Tibial nerve (tissue), 4 donors: ENCODE measurements around the gene GSE1. TPM values are rescaled to one million over a fixed set of nuclear protein-coding genes. Genes with fewer than 3 reads are reported as not detected.

Source experiments
- DNase-seq, 2 donors: peaks; one replicate each; pipeline ENCODE4 v3.0.0-alpha.2; 2019; ENCODE audit warnings: low spot score in 2 of 2
- H3K27ac ChIP-seq, 4 donors: fragments of 200-600 bp; sonication (generic) in 3 of 4; one replicate each; pipeline ENCODE4 v1.5.1; 2017 to 2019; ENCODE audit warnings: mild to moderate bottlenecking in 1 of 4
- H3K27me3 ChIP-seq, 2 donors: fragments of 200-600 bp; sonication (generic) in 1 of 2; one replicate each; pipeline versions ENCODE4 v1.5.1 to v1.6.0; 2017 to 2019
- H3K36me3 ChIP-seq, 3 donors: fragments of 200-600 bp; sonication (generic); one replicate each; pipeline ENCODE4 v1.5.1; 2018 to 2019
- H3K4me1 ChIP-seq, 4 donors: fragments of 200-600 bp; sonication (generic) in 3 of 4; one replicate each; pipeline ENCODE4 v1.5.1; 2017 to 2019
- H3K4me3 ChIP-seq, 4 donors: fragments of 200-600 bp; sonication (generic) in 3 of 4; one replicate each; pipeline ENCODE4 v1.5.1; 2017 to 2019; ENCODE audit warnings: mild to moderate bottlenecking in 1 of 4, moderate library complexity in 1 of 4
- H3K9me3 ChIP-seq, 4 donors: fragments of 200-600 bp; sonication (generic) in 3 of 4; one replicate each; pipeline ENCODE4 v1.5.1; 2017 to 2019
- EP300 ChIP-seq, 2 donors: sonication (generic); formaldehyde crosslinking; IDR thresholded peaks; one replicate each; pipeline ENCODE4 v1.6.1; 2017; ENCODE audit warnings: antibody characterized with exemption in 2 of 2, mild to moderate bottlenecking in 1 of 2
- POLR2A ChIP-seq, 2 donors: fragments of 450-650 bp; IDR thresholded peaks; one replicate each; pipeline ENCODE4 v1.6.1; 2017; ENCODE audit warnings: antibody characterized with exemption in 2 of 2, mild to moderate bottlenecking in 2 of 2, moderate library complexity in 2 of 2
- WGBS, 2 donors: methylation state at CpG; one replicate each; pipeline ENCODE4 v1.1.5; 2018; 5-methylcytosine and 5-hydroxymethylcytosine counted together
- total RNA-seq, 4 donors: library from RNA; depleted of rRNA; stranded (reverse); fragments of >200 nt; gene quantifications; one replicate each; pipeline ENCODE4 v1.1.0, GENCODE V29; 2016
- TF ChIP-seq, protein P1 (sequence below), 5 experiments: fragments of 200-600 bp in 3 of 5; fragments of 450-650 bp in 2 of 5; sonication (generic) in 3 of 5; IDR thresholded peaks; one replicate each; pipeline ENCODE4 v1.5.1; 2016 to 2019; ENCODE audit warnings: antibody characterized with exemption in 5 of 5, mild to moderate bottlenecking in 3 of 5, moderate library complexity in 2 of 5

GSE1 gene
- total RNA-seq, 4 donors from 2014 or later = 65.1 to 147 (median 83.5) TPM

DNA sequence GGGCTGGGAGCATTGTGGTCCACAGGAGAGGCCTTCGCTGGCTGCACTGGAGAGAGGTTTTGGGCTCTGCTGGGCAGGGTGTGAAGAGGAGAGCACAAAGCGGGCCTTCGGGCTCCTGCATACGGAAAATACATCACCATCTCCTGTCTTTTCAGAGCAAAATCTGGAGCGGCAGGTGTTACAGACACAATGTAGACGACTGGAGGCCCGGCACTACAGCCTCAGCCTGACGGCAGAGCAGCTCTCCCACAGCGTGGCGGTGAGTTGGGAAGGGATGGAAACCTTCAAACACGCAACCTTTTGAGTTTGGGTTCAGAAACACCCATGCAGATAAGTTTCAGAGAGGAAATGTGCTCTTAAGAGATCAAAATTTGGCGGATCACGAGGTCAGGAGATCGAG, 57.7 kb downstream of the GSE1 start:
- H3K9me3 ChIP-seq = no peaks in the 10 kb centered on the region
- no peak overlapping the region for H3K27ac ChIP-seq
- WGBS, 2 donors = 95 to 97% methylated on average over 14 of the region's 14 CpGs
- no peak for TF ChIP-seq POLR2A (IDR thresholded peaks at IDR 0.05)
- TF ChIP-seq EP300 (IDR thresholded peaks at IDR 0.05) = no peak
- TF ChIP-seq, protein P1, sequence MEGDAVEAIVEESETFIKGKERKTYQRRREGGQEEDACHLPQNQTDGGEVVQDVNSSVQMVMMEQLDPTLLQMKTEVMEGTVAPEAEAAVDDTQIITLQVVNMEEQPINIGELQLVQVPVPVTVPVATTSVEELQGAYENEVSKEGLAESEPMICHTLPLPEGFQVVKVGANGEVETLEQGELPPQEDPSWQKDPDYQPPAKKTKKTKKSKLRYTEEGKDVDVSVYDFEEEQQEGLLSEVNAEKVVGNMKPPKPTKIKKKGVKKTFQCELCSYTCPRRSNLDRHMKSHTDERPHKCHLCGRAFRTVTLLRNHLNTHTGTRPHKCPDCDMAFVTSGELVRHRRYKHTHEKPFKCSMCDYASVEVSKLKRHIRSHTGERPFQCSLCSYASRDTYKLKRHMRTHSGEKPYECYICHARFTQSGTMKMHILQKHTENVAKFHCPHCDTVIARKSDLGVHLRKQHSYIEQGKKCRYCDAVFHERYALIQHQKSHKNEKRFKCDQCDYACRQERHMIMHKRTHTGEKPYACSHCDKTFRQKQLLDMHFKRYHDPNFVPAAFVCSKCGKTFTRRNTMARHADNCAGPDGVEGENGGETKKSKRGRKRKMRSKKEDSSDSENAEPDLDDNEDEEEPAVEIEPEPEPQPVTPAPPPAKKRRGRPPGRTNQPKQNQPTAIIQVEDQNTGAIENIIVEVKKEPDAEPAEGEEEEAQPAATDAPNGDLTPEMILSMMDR (IDR thresholded peaks at IDR 0.05) = no peak
- H3K4me3 ChIP-seq = no peak overlapping the region
- peaks cover 0 to 86% (median 33%) of the 10 kb centered on the region in 3 donors for H3K36me3 ChIP-seq
- DNase-seq = no peak
- H3K4me1 ChIP-seq = peaks cover 0 to 12% (median 4%) of the 10 kb centered on the region in 4 donors
- no peaks in the 10 kb centered on the region for H3K27me3 ChIP-seq

DNA sequence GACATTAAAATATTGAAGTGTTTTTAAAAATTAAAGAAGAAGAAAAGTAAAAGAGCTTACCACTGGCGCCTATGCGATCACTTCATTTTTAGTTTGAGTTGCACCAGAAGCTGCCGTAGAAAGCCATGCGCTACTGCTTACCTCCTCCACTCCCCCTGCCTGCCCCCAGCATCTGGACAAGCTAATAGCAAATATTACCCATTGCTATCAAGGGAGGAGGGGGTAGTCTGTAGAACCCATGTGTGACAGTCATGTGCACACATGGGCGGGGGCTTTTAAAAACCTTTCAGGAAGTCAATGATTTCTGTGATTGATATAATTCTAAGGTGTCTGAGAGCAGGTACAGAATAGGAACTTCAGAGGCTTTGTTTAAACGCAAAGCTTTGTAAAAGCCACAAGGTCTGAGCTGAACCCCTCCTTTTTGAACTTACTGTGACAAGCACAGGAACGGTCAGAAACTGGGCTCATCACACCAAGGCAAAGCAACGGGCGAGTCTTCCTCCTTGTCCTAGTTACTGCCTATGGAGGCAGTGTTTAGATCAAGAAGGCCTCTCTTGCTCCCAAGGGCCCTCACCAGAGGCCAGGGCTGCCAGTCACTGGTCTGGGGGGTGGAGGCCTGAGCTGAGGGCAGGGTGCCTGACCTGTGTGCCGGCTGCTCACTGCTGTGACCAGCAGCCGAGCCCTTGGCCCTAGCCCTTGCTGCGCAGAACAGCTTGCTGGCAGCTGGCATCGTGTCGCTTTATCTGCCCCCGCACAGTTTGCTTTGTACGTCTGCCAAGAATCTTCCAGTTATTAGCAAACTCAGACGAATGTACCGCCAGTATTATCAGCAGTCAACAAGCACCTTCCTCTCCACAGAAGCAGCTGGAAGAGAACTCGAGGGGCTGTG, 60.7 kb downstream of the GSE1 start:
- WGBS, 2 donors = 57 to 65% methylated on average over 12 to 19 of the region's 19 CpGs
- Histone ChIP-seq H3K9me3 (no peaks in the 10 kb centered on the region), H3K36me3 (peaks cover 0 to 83% (median 13%) of the 10 kb centered on the region in 3 donors), H3K4me1 (peaks cover 0 to 12% (median 4%) of the 10 kb centered on the region in 4 donors), H3K27me3 (no peaks in the 10 kb centered on the region), H3K27ac (peak overlapping the region in 2 of 4 donors; percentile 24 to 27), H3K4me3 (no peak overlapping the region)
- TF ChIP-seq POLR2A (IDR thresholded peaks at IDR 0.05) = no peak
- TF ChIP-seq, protein P1 (IDR thresholded peaks at IDR 0.05) = no peak
- no peak for TF ChIP-seq EP300 (IDR thresholded peaks at IDR 0.05)
- no peak for DNase-seq

DNA sequence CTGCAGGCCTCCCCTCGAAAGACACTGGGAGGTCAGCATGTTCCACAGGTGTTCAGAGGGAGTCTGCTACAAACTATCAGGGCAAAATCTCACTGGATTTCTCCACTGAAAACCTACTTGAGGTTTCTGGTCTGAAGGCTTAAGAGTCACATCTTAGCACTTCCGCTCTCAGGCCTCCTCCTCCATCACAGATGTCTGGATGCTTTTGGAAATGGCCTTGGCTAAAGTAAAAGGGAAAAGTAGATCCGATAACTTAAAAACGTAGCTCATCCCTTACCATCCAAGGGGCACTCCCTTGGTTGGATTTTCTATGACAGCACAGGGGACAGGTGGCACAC, 61.3 kb downstream of the GSE1 start:
- Histone ChIP-seq H3K4me1 (peaks cover 0 to 12% (median 4%) of the 10 kb centered on the region in 4 donors), H3K4me3 (no peak overlapping the region), H3K27me3 (no peaks in the 10 kb centered on the region), H3K27ac (peak overlapping the region in 1 of 4 donors; percentile 27), H3K36me3 (peaks cover 0 to 82% (median 12%) of the 10 kb centered on the region in 3 donors), H3K9me3 (no peaks in the 10 kb centered on the region)
- 76 to 79% methylated on average over 4 of the region's 4 CpGs for WGBS, 2 donors
- no peak for DNase-seq
- TF ChIP-seq POLR2A (IDR thresholded peaks at IDR 0.05) (no peak), EP300 (IDR thresholded peaks at IDR 0.05) (no peak)
- TF ChIP-seq, protein P1 (IDR thresholded peaks at IDR 0.05) = no peak

DNA sequence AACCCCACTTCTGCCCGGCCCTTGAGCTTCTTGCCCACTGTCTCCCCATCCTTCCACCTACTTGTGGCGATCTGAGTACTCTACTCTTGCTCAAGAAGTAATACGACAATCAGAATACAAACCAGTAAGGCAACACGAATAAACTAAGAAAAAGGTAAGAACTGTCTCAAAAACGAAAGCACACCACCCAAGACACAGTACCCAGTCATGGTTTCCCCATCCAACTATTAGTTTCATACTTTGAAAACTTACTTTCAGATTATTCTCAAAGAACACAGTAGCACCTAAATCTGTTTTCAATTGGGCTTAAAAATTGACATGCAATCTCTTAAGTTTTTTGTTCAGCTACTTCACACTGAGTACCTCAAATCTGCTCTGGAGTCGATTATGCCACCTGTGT, 61.7 kb downstream of the GSE1 start:
- TF ChIP-seq POLR2A (IDR thresholded peaks at IDR 0.05) (no peak), EP300 (IDR thresholded peaks at IDR 0.05) (no peak)
- TF ChIP-seq, protein P1 (IDR thresholded peaks at IDR 0.05) = no peak
- no peaks in the 10 kb centered on the region for H3K9me3 ChIP-seq
- peak overlapping the region in 1 of 4 donors; percentile 27 for H3K27ac ChIP-seq
- no peak overlapping the region for H3K4me3 ChIP-seq
- 90 to 94% methylated on average over 6 of the region's 6 CpGs for WGBS, 2 donors
- peaks cover 0 to 12% (median 4%) of the 10 kb centered on the region in 4 donors for H3K4me1 ChIP-seq
- H3K36me3 ChIP-seq = peaks cover 0 to 78% (median 8%) of the 10 kb centered on the region in 3 donors
- no peak for DNase-seq
- H3K27me3 ChIP-seq = no peaks in the 10 kb centered on the region

DNA sequence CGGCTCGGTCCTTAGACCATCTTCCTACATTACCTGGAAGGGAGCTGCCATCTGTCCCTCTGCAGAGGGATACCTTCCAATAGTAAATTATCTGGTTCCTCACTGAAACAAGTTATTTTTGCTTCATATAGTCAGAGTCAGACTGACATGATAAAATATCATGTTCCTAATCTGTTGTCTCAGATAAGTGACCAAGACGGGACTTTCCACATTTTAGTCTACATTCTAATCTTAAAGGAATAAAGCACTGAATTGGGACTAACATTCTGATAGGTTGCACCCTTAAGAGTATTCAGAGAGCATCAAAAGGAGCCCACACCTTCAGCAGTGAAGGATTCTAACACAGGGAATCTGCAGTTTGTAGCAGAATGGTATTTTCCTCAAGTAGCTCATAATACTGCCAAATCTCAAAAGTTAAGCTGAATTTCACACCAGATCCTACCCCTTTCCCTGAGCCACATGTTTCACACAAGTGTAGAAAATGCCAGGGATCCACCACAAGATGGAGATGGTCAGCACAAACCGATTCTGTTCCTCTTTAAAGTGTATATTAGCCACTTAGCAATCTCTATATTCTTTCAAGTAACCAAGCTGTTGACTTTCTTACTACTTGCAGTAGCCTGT, 62.2 kb downstream of the GSE1 start:
- H3K27me3 ChIP-seq = no peaks in the 10 kb centered on the region
- no peak overlapping the region for H3K27ac ChIP-seq
- H3K36me3 ChIP-seq = peaks cover 0 to 74% (median 6%) of the 10 kb centered on the region in 3 donors
- H3K4me1 ChIP-seq = peaks cover 0 to 12% (median 4%) of the 10 kb centered on the region in 4 donors
- DNase-seq = no peak
- H3K9me3 ChIP-seq = no peaks in the 10 kb centered on the region
- TF ChIP-seq POLR2A (IDR thresholded peaks at IDR 0.05) = no peak
- no peak for TF ChIP-seq EP300 (IDR thresholded peaks at IDR 0.05)
- TF ChIP-seq, protein P1 (IDR thresholded peaks at IDR 0.05) = peak in 1 of 5 experiments; percentile 6
- 61 to 62% methylated on average over 4 of the region's 4 CpGs for WGBS, 2 donors
- H3K4me3 ChIP-seq = no peak overlapping the region
